HG03196 (cell line): ENCODE data around the gene TRAPPC11.
"Not testable (repeated sequence)": the region's sequence is repeated elsewhere in the genome, so short reads cannot be mapped to it uniquely, and the experiment has no call there.

Experiments
- ATAC-seq: cut with Tn5 transposase; IDR thresholded peaks from one replicate; pipeline ENCODE4 v1.9.1; 2021; ENCODE audit not compliant: unreplicated experiment

TRAPPC11 gene

DNA sequence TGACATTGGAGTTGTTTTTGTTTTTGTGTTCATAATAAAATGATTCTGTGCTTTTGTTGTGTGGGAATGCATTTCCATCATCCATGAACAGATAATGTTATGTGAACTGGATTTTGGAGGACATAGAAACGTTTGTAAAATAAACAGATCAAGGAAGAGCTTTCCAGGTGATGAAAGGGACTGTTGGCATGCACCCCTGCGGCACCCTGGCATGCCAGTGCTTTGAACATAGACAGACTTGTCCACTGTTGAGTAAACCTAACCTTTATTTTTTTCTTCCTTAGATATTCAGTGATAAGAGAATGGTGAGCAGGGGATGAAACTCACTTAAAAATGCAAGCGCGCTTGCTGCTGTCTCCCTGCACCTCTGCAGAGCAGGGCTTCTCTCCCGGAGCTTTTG, 59.8 kb downstream of the TRAPPC11 start:
- ATAC-seq, result no peak

- no peak for ATAC-seq
Observed at GRCh38 chr4:183721207-183722081, 62.4 kb downstream of the TRAPPC11 start.

DNA sequence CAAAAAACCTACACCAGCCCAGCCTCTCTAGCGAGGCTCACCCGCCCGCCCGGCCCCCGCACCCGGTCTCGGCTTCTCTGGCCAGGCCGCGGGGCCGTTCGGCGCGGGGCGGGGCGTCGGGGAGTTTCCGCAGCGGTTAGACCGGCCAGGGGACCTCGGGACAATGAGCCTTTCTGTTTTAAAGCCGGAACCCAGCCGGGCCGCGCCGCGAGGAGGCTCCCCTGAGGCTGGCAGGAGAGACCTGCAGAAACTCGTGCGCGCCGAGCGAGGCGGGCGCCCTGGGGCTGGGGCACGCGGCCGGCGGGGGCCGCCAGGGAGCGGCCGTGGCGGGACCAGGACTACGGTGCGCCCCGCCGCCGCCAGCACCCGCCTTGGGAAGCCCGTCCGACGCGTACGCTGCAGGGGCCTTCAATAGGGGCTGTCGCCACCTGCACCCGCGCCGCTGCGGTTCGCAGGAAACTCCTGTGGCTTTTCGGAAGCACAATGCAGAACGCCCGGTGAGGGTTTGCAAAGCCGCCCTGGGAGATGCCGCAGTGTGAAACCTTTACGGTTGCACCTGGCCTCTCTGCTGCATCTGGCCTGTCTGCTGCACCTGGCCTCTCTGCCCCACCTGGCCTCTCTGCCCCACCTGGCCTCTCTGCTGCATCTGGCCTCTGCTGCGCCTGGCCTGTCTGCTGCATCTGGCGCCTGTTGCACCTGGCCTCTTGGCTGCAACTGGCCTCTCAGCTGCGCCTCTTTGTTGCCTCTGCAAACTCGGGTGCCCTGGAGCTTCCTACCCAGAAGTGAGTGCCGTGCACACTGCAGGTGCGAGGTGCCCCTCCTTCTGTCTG, 63.9 kb downstream of the TRAPPC11 start:
- peak; percentile 73 for ATAC-seq

GRCh38 chr4:183723561-183724228, 64.6 kb downstream of the TRAPPC11 start:
- no peak for ATAC-seq

GRCh38 chr4:183725585-183725984, 66.5 kb downstream of the TRAPPC11 start:
- not testable (repeated sequence) for ATAC-seq

GRCh38 chr4:183727482-183727881, 68.4 kb downstream of the TRAPPC11 start:
- ATAC-seq, result no peak

- no peak for ATAC-seq
Observed at GRCh38 chr4:183728223-183729068, 69.4 kb downstream of the TRAPPC11 start.

GRCh38 chr4:183729069-183729406, 69.9 kb downstream of the TRAPPC11 start:
- no peak for ATAC-seq

GRCh38 chr4:183729430-183730328, 70.6 kb downstream of the TRAPPC11 start:
- no peak for ATAC-seq

DNA sequence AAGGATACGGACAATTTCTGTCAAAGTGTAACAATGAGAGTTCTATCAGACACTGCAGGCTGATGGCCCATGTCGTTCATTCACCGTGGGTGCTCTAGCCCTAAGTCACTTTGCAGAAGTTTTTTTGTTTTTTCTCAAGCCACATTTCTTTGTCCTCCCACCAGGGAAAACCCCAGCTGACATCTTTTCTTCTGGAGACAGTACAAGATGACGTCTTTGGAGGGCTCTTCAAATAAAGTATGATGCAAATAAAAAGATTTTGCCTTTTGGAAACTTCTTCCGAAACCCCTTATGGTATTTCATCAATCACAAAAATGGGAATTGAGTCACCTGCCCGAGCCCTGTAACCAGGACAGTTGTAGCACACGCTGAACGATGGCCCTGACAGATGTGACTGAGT, 73.2 kb downstream of the TRAPPC11 start:
- ATAC-seq, result no peak

GRCh38 chr4:183733181-183733580, 74.1 kb downstream of the TRAPPC11 start:
- ATAC-seq, result no peak

- no peak for ATAC-seq
Observed at GRCh38 chr4:183738081-183738673, 79.1 kb downstream of the TRAPPC11 start.

- no peak for ATAC-seq
Observed at GRCh38 chr4:183738961-183739360, 79.9 kb downstream of the TRAPPC11 start.

DNA sequence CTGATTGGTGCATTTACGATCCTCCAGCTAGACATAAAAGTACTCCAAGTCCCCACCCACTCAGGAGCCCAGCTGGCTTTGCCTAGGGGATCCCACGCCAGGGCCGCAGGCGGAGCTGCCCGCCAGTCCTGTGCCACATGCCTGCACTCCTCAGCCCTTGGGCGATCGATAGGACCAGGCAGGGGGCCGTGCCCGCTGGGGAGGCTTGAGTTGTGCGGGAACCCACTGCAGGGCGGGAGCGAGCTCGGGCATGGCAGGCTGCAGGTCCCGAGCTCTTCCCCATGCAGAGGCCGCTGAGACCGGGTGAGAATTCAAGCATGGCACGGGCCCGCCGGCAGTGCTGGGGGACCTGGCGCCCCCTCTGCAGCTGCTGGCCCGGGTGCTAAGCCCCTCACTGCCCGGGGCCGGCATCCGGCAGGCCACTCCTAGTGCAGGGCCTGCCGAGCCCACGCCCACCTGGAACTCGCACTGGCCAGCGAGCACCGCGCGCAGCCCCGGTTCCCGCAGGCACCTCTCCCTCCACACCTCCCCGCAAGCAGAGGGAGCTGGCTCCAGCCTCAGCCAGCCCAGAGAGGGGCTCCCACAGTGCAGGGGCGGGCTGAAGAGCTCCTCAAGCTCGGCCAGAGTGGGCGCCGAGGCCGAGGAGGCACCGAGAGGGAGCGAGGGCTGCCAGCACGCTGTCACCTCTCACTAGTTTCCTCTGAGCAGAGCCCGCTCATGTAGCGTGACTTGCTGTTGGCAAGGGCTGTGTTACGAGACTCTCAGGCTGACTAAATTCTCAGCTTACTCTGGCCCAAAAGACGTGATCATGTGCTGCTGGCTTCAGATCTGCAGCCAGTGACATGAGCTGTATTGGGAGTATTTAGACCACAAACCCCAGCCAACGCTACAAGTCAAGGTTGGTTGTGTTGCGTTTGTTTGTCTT, 87.5 kb downstream of the TRAPPC11 start:
- ATAC-seq, result no peak

- no peak for ATAC-seq
Observed at GRCh38 chr4:183747380-183747779, 88.3 kb downstream of the TRAPPC11 start.

- no peak for ATAC-seq
Observed at GRCh38 chr4:183747931-183748670, 89.0 kb downstream of the TRAPPC11 start.

GRCh38 chr4:183751106-183751505, 92.0 kb downstream of the TRAPPC11 start:
- ATAC-seq, result no peak
